GM12878 (cell line): Measurements from ENCODE around the gene FHL3. TPM values are rescaled to one million over a fixed set of nuclear protein-coding genes. Genes with fewer than 3 reads are reported as not detected.

ENCODE experiments used
- FOS ChIP-seq: IDR thresholded peaks from 3 replicates; pipeline ENCODE4 v1.6.1; 2011; ENCODE audit warnings: borderline replicate concordance; ENCODE audit not compliant: insufficient read length; ENCODE audit errors: extremely low read depth
- MLLT1 ChIP-seq: fragments of 450-650 bp; IDR thresholded peaks from 2 replicates; pipeline ENCODE4 v1.6.1; 2016; ENCODE audit warnings: mild to moderate bottlenecking
- MTA3 ChIP-seq: IDR thresholded peaks from 2 replicates; pipeline ENCODE4 v1.6.1; 2012; ENCODE audit warnings: low read length, inconsistent platforms, borderline replicate concordance
- NKRF ChIP-seq: fragments of 450-650 bp; conservative IDR thresholded peaks from 2 replicates; pipeline ENCODE4 v1.6.1; 2017; ENCODE audit warnings: mild to moderate bottlenecking, moderate library complexity
- PML ChIP-seq: IDR thresholded peaks from 2 replicates; pipeline ENCODE4 v1.6.1; 2012; ENCODE audit warnings: low read length, inconsistent platforms
- SMAD1 ChIP-seq: fragments of 450-650 bp; IDR thresholded peaks from 2 replicates; pipeline ENCODE4 v1.6.1; 2018; ENCODE audit warnings: mild to moderate bottlenecking, low read depth; ENCODE audit not compliant: partially characterized antibody
- ZBTB33 ChIP-seq: fragments of 450-650 bp; IDR thresholded peaks from 2 replicates; pipeline ENCODE4 v1.6.1; 2017; ENCODE audit warnings: mild to moderate bottlenecking
- polyA plus RNA-seq, 11 experiments: library from polyadenylated mRNA; depleted of rRNA in 4 of 11; unstranded in 6 of 11; stranded (reverse) in 5 of 11; fragments of >200 nt; fragmentation: Nextera tagmentation in 4 of 11; fragmentation: Illumina TruSeq in 1 of 11; extraction: Ambion mirVana in 4 of 11; extraction: Trizol in 1 of 11; gene quantifications; 1 replicate in 1 of 11; 2 replicates in 10 of 11; pipeline versions ENCODE4 v1.2.1 to v1.2.3, GENCODE V29; 2011 to 2016; ENCODE audit warnings: inconsistent platforms in 2 of 11, missing spikeins in 2 of 11, low read depth in 1 of 11
- total RNA-seq, 4 experiments: library from RNA; depleted of rRNA in 3 of 4; stranded (reverse); fragments of >200 nt in 3 of 4; fragmentation: Illumina TruSeq in 1 of 4; extraction: Trizol in 1 of 4; gene quantifications; 2 replicates each; pipeline versions ENCODE4 v1.2.1 to v1.2.3, GENCODE V29; 2013 to 2021

The FHL3 gene
- total and polyA plus RNA-seq, 10 of the 15 experiments (the other 5 are each of a cell fraction or from before 2014, with no cell fraction given): 0.26 to 13.9 (median 7.9) TPM

GRCh38 chr1:37989361-37989930 is 15.9 kb downstream of the FHL3 start (continued):
- TF ChIP-seq NKRF: peak; percentile 69; the same call in 1 of the 2 replicates
- no peak for TF ChIP-seq ZBTB33
- TF ChIP-seq MTA3: no peak
- TF ChIP-seq MLLT1: peak; percentile 67; the same call in 1 of the 2 replicates
- peak; percentile 33 for TF ChIP-seq SMAD1
- TF ChIP-seq FOS: no peak
- TF ChIP-seq PML: no peak
- TF ChIP-seq, all 136 proteins: peak for 3
